Osteoblast (primary cell): ENCODE results near the gene CMTM7. TPM values are rescaled to one million over a fixed set of nuclear protein-coding genes. Genes with fewer than 3 reads are reported as not detected.
A peak's percentile ranks its signal among the peaks of the same experiment; 100 is the strongest.
"Not testable (repeated sequence)": the region's sequence is repeated elsewhere in the genome, so short reads cannot be mapped to it uniquely, and the experiment has no call there.

Experiments
- DNase-seq: peaks from one replicate; pipeline ENCODE4 v3.0.0; 2011; ENCODE audit warnings: low spot score, mixed read lengths; ENCODE audit not compliant: insufficient read length; ENCODE audit errors: missing footprints
- H2AFZ ChIP-seq: 2 replicates; pipeline ENCODE4 v1.6.0; 2011; ENCODE audit warnings: mild to moderate bottlenecking, low read length
- H3K27ac ChIP-seq: 2 replicates; pipeline ENCODE4 v1.5.1; 2011; ENCODE audit warnings: mild to moderate bottlenecking, low read depth, low read length, moderate library complexity
- H3K27me3 ChIP-seq: 2 replicates; pipeline ENCODE4 v1.6.0; 2012; ENCODE audit warnings: mild to moderate bottlenecking, control low read depth, inconsistent platforms, low read length, moderate library complexity; ENCODE audit not compliant: insufficient read depth
- H3K36me3 ChIP-seq: 2 replicates; pipeline ENCODE4 v1.5.1; 2011; ENCODE audit warnings: mild to moderate bottlenecking, low read length, control low read depth, moderate library complexity; ENCODE audit not compliant: insufficient read depth
- H3K4me1 ChIP-seq: 2 replicates; pipeline ENCODE4 v1.5.1; 2011; ENCODE audit warnings: mild to moderate bottlenecking, low read length, control low read depth, moderate library complexity; ENCODE audit not compliant: insufficient read depth
- H3K4me2 ChIP-seq: 2 replicates; pipeline ENCODE4 v1.6.0; 2011; ENCODE audit warnings: mild to moderate bottlenecking, low read length; ENCODE audit not compliant: insufficient read depth
- H3K4me3 ChIP-seq: fragments of 200-600 bp; sonication (generic); 3 replicates; pipeline ENCODE4 v1.5.1; 2012; ENCODE audit warnings: mild to moderate bottlenecking, low read length, inconsistent platforms; ENCODE audit not compliant: insufficient read depth
- H3K79me2 ChIP-seq: 2 replicates; pipeline ENCODE4 v1.6.0; 2012; ENCODE audit warnings: mild to moderate bottlenecking, low read length, control low read depth, inconsistent platforms; ENCODE audit not compliant: insufficient read depth
- H3K9me3 ChIP-seq: 2 replicates; pipeline ENCODE4 v1.5.1; 2011; ENCODE audit warnings: low read depth, low read length, control low read depth
- H4K20me1 ChIP-seq: 2 replicates; pipeline ENCODE4 v1.6.0; 2012; ENCODE audit warnings: mild to moderate bottlenecking, low read length, control low read depth; ENCODE audit not compliant: insufficient read depth
- CTCF ChIP-seq: IDR thresholded peaks from 2 replicates; pipeline ENCODE4 v1.5.1; 2011; ENCODE audit warnings: mild to moderate bottlenecking, low read depth, low read length, moderate library complexity; ENCODE audit errors: extremely low read depth
- total RNA-seq: library from RNA; depleted of rRNA; stranded (reverse); fragments of >200 nt; gene quantifications from 2 replicates; pipeline ENCODE4 v1.2.3, GENCODE V29; 2012

Gene CMTM7
- total RNA-seq, 1 donor: 7.2 TPM

- Histone ChIP-seq H4K20me1 (no peaks in the 10 kb centered on the region), H3K9me3 (no peaks in the 10 kb centered on the region), H2AFZ (no peak overlapping the region), H3K4me1 (peaks cover 2% of the 10 kb centered on the region), H3K4me3 (no peak overlapping the region), H3K27me3 (no peaks in the 10 kb centered on the region), H3K27ac (no peak overlapping the region), H3K79me2 (no peaks in the 10 kb centered on the region), H3K4me2 (no peak overlapping the region), H3K36me3 (no peaks in the 10 kb centered on the region)
- no peak for DNase-seq
- TF ChIP-seq CTCF: no peak
These were observed 68.5 kb downstream of the CMTM7 start for GRCh38 chr3:32460031-32460749.

GRCh38 chr3:32460817-32461496 lies 69.3 kb downstream of the CMTM7 start:
- not testable (repeated sequence) for H3K27me3 ChIP-seq, DNase-seq, H3K36me3 ChIP-seq, H3K9me3 ChIP-seq, H3K4me3 ChIP-seq, H3K4me2 ChIP-seq, H3K79me2 ChIP-seq, H2AFZ ChIP-seq, H3K4me1 ChIP-seq, H3K27ac ChIP-seq, H4K20me1 ChIP-seq

- H3K4me1 ChIP-seq, H4K20me1 ChIP-seq, H3K27me3 ChIP-seq, H3K9me3 ChIP-seq, H2AFZ ChIP-seq, H3K36me3 ChIP-seq, H3K79me2 ChIP-seq, H3K4me3 ChIP-seq, H3K27ac ChIP-seq, DNase-seq: not testable (repeated sequence)
- peak overlapping the region; percentile 48 for H3K4me2 ChIP-seq
These were observed 70.7 kb downstream of the CMTM7 start for GRCh38 chr3:32462191-32462986.

GRCh38 chr3:32463415-32463814 lies 71.8 kb downstream of the CMTM7 start:
- H3K9me3 ChIP-seq, H2AFZ ChIP-seq, H3K36me3 ChIP-seq, H3K79me2 ChIP-seq, H3K27me3 ChIP-seq, DNase-seq, H4K20me1 ChIP-seq, H3K27ac ChIP-seq, H3K4me2 ChIP-seq, H3K4me1 ChIP-seq, H3K4me3 ChIP-seq: not testable (repeated sequence)

- H3K4me2 ChIP-seq, H3K27me3 ChIP-seq, H4K20me1 ChIP-seq, H3K9me3 ChIP-seq, H3K27ac ChIP-seq, H2AFZ ChIP-seq, H3K79me2 ChIP-seq, DNase-seq, H3K36me3 ChIP-seq, H3K4me3 ChIP-seq: not testable (repeated sequence)
- peaks cover 12% of the 10 kb centered on the region for H3K4me1 ChIP-seq
These were observed 73.1 kb downstream of the CMTM7 start for GRCh38 chr3:32464726-32465125.

GRCh38 chr3:32466808-32467207 lies 75.2 kb downstream of the CMTM7 start:
- DNase-seq, H3K79me2 ChIP-seq, H3K9me3 ChIP-seq, H3K27me3 ChIP-seq, H3K27ac ChIP-seq, H3K36me3 ChIP-seq, H3K4me3 ChIP-seq, H3K4me2 ChIP-seq, H2AFZ ChIP-seq: not testable (repeated sequence)
- peaks cover 21% of the 10 kb centered on the region for H3K4me1 ChIP-seq
- H4K20me1 ChIP-seq: peaks cover 18% of the 10 kb centered on the region
